Activated naive CD4-positive, alpha-beta T cell (primary cell): Measurements from ENCODE around the gene MCRIP1.
A peak's percentile ranks its signal among the peaks of the same experiment; 100 is the strongest.

ENCODE experiments used
- DNase-seq, 4 experiments: peaks; one replicate each; lab custom pipeline; 2025; lab: John Stamatoyannopoulos, UW

The MCRIP1 gene

DNA sequence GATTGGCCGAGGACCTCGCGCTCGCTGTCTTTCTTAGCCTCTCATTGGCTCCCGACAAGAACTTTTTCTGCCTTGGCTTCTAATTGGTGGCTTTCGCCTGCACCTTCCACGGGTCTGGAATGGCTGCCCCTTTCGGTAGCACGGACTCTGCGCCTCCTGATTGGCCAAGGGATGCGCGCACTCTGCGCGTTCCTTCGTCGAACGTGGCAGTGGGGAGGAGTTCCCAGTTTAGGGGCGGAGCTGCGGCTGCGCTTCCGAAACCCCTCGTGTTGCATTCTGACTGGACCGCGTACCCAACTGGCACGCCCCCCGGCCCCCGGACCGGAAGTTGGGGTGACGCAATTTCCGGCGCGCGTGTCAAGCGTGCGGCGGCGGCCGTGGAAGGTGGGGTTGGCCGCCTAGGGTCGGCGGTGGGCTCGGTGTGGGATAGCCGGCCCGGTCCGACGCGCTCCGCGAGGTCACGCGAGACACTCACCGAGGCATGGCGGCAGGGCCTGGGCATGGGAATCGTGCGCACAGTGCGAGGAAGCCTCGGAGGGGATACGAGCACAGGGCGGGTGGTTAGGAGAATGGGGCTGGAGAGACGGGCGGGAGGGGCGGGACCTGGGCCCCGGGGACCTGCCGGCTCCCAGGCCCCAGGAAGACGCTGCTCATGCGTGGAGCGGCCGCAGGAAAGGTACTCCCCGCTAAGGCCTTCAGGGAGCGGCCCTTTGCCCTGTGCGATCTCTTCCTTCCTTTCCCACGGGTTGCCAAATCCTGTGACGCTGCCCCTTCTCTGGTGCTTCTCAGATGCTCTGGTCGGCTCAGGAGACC is 27.9 kb upstream of the MCRIP1 start:
- peak; percentile 99 to 100 (median 100) for DNase-seq

DNA sequence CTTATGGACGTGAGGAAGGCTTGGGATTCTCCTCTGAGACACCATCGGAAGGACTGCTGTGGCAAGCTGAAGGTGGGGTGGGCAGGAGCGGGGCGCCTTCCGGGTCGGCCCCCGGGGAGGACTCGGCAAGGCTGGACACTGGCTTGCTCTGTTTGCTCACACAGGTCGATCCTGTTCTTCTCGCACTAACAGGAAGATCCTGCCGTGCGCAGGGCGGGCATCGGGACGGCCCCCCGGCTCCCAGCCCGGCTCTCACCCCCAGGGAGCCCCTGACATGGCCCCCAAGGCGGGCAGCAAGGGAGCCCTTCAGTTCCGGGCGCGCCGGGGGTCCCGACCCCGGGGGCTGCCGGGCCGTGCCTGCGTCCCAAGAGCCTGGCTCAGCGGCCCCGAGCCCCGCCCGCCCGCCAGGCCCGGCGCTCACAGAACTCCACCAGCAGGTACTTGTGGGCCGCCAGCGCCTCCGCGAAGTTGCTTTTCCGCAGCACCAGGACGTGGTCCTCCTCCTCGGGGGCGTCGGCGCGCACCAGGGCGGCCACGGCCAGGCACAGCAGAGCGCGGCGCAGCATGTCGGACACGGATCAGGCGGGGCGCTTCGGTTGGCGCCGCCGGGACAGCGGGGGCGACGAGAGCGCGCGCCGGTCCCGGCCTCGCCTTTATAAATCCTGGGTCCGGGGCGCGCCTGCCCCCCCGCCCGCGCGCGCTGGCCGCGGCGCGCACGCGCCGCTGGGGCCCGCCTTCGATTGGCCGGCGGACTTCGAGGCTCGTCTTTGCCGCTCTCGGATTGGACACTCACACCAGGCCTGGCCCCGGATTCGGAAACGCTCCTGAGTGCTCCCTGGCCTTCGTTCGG is 27.0 kb upstream of the MCRIP1 start, which contains the start of gene P4HB:
Gene P4HB, minus strand, starts transcription at position 630 of the 850 bp plus-strand sequence. Its CDS starts 64 bp downstream, at position 566.
- DNase-seq: peak in 3 of 4 experiments; percentile 100

DNA sequence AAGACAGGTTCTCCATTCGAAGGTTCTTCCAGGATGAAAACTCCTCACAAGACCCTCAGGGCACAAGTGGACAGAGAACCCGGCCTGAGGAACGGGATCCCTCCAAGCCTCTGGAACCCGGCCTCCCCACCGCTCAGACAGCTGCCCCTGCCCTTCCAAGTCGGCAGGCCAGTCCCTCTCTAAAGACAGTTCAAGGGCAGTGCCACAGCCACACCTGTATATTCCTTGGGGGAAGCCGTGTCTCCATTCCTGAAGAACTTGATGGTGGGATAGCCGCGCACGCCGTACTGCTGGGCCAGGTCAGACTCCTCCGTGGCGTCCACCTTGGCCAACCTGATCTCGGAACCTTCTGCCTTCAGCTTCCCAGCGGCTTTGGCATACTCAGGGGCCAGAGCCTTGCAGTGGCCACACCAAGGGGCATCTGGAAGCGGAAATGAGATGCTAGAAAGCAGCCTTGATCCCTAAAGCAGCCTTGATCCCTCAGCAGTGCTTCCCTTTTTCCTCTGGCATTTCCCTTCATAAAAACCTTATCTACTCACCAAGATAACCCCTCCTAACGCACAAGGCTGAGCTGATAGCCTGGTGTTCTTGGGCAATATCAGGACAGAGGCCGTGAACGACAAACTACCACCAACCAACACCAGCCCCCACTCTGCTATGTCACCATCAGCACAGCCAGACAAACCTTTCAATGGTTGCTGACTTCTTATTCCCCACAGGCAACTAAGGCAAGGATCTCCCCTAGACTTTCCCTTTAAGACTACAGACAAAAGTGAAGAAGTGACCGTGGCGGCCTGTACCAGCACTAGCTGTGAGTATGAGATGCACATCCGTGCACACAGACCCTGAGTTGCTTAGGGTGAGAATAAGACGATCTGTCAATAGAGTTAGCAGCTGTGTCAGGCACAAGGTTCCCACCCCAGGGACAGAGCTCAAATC is 26.1 kb upstream of the MCRIP1 start:
- DNase-seq: no peak

DNA sequence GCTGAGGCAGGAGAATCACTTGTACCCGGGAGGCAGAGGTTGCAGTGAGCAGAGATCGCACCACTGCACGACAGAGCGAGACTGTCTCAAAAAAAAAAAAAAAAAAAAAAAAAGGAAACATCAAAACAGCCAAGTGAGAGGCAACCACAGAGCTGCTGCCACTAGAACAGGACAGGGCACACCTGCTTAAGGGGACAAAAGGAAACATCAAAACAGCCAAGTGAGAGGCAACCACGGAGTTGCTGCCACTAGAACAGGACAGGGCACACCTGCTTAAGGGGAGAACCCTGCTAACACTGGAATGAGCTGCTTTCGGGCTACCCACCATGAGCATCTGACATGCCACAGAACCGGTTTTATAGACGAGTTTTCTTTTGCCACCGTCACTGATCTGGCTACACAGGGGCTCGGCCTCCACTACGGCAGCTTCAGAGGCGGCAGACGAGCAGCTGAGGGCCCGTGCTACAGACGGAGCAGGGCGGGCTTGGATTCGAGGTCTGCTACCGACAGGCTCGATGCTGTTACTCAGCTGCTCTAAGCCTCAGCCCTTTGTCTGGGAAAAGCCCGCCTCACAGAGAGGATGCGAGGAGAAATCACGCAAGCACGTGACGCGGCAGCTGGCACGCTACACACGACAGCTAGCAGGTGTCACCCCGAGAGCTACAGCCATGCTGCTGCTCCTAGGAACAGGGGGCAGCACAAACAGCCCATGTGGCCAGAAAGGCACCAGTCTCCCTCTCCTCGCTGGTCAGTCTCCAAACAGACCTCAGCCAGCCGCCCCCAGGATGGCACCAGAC is 25.3 kb upstream of the MCRIP1 start:
- no peak for DNase-seq

DNA sequence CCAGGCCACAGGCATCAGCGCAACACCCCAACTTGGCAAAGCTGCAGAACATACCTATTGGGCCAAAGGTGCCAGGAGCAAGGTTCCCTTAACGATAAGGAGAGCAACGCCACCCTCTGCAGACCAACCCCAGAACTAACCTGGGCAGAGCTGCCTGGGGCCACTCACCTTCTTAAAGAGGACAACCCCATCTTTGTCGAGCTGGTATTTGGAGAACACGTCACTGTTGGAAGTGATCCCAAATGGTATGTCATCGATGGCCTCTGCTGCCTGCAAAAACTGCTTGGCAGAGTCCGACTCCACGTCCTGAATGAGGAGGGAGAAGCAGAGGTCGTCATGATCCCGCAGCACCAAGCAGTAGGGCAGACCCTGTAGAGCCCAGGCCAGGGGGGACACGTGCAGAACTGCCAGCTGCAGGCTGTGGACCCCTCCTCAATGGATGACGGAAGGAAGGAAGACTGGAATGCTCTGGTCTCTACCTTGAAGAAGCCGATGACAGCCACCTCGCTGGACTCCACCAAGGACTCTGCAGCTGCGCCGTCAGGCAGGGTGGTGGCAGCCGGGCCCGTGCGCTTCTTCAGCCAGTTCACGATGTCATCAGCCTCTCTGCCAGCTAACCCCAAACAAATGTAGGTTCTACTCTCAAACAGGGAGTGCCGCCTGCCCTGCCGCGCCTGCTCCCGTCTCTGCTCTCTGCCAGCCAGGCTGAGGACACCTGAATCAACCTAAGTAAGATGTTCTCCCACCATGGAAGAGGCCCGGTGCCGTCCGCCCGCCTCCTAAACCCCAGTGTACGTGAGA is 22.1 kb upstream of the MCRIP1 start:
- no peak for DNase-seq

DNA sequence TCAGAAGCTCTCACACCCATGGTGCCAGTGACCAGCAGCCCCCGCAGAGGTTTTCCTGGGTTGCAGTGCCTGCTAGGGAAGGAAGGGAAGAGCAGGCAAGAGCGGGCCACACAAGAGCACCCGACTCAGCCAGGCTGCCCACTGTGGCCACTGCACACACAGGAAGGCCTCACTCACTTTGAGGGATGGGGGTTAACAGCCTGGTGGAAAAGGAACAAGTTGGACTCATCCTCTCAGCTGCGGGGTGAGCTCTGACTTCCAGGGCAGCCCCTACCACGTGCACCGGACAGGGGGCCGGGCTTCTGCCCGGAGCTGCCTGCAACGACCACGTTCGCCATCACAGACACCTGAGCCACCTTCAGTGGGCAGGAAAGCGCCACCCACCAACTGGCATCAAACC is 19.1 kb upstream of the MCRIP1 start:
- DNase-seq: no peak

DNA sequence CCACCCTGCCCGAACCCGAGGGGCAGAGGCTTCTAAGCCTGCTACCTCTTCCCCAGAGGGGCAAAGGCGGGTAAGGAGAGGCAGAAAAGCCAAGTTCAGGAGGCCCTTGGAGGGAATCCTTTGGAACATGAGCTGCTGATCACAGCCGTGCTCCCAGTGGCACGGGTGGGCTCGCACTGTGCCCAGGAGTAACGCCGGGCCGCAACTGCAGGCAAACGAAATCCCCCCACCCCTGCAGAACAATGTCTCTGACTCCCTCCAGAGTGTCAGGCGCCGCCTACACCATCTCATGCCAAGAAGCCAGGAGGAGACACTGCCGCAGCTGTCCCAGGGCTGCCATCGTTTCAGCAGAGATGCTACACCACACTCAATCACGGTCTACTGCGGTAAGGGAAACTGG is 18.3 kb upstream of the MCRIP1 start:
- DNase-seq: no peak

DNA sequence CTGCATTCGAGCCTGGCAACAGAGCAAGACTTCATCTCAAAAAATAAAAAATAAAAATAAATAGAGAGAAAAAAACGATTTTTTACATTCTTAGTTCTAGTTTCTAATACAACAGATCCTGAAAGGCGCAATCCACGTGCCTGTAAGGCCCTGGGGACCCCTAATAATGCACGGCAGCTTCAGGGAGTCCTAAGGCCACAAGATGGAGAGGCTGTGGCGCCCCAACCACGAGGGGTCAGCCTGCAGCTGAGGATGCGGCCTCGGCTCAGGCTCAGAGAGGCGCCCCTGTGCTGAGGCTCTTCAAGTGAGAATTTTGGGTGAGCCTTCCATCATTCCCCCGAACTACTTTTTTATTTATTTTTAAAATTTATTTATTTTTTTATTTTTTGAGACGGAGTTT is 16.4 kb upstream of the MCRIP1 start:
- DNase-seq: no peak

DNA sequence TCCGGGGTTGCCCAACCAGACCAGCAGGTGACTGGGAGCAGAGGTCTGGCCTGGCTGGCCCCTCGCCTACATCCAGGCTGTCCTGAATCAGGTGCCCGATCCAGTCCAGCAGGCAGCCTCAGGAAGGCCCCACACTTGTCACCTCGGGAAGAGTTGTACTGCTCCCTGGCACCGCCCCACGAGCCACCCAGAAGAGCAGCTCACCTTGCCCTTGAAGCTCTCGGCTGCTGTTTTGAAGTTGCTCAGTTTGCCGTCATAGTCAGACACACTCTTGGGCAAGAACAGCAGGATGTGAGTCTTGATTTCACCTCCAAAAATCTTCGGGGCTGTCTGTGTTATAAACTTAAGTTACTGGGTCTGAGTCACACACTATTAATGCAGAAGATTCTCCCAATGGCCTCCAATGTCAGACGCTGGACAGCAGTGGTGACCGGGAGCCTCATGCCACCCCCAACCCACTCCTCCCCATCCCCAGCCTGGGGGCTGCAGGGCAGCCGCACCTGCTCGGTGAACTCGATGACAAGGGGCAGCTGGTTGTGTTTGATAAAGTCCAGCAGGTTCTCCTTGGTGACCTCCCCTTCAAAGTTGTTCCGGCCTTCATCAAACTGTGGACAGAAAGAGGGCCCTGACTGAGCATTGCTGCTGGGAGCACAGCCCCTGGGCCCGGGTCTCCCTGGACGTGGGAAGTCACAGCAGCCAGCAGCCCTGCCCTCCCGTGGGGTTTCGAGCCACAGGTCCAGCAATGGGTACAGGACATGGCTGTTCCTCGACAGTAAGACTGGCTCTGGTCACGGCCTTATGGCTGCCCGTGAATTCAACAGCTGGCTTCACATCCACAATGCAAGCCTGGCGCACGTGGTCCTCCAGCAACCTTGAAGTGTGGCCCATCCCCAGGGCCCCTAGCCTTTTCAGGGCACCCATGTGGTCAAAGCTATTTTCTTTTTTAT is 13.9 kb upstream of the MCRIP1 start:
- no peak for DNase-seq

DNA sequence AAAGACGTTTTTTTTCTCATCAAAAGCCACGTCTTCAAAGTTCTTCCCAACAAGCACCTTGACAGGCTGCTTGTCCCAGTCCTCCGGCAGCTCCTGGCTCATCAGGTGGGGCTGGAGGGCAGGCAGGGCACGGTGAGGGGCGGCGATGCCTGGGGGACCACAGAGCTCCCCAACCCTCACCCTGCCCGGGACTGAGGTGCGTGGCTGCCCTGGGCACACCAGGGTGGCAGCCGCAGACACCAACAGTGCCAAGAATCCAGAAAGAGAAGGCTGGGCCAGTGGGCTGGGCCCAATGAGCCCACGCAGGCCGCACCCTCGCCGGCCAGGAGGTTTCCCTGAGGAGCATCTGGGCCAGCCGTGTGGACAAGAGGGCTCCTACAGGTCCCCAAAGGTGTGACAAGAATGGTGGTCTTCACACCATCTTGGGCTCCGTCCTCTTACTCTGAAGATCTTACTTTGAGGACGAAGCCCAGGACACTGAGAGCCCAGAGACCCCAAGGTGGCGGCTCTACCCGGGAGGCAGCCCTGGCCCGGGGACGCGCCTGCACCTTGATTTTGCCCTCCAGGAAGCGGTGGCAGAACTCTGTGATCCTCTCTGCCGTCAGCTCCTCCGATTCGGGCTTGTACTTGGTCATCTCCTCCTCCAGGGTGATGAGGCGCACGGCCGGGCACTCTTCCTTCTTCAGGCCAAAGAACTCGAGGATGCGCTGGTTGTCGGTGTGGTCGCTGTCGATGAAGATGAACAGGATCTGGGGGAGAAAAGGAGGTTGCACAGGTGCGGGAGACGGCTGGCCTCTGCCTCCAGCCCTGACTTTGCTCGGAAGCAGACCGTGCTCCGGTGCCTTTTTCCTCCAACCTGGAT is 13.0 kb upstream of the MCRIP1 start:
- no peak for DNase-seq

DNA sequence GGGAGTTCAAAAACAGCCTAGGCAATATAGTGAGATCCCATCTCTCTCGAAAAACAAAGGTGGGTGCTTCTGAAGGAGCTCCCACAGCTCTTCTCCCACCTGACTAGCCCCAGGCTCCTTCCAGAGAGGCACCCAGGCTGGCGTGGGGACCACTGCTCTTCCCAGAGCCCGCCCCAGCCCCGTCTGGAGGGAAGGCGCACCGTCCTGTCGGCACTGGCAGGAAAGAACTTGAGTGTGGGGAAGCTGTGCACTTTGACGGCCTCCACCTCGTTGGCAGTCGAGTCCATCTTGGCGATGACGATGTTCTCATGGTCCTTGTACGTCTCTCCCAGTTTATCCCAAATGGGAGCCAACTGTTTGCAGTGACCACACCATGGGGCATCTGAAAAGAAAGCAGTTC is 12.3 kb upstream of the MCRIP1 start:
- DNase-seq: no peak

DNA sequence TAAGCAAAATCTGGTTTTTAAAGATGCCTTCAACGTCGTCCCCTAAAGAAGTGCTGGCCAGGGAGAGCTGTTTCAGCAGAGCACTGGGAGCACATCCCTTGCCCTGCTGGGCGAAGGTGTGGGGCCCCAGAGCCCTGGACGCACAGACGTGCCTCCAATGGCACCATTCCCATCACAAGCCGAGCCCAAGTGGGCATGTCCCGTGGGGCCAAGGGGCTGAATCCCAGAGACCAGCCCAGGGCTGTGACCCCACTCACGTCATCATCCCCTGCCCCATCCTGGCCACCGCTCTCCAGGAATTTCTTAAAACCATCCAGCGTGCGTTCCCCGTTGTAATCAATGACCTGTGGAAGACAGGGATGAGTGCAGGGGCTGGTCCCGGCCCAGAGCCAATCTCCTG is 11.8 kb upstream of the MCRIP1 start:
- no peak for DNase-seq

DNA sequence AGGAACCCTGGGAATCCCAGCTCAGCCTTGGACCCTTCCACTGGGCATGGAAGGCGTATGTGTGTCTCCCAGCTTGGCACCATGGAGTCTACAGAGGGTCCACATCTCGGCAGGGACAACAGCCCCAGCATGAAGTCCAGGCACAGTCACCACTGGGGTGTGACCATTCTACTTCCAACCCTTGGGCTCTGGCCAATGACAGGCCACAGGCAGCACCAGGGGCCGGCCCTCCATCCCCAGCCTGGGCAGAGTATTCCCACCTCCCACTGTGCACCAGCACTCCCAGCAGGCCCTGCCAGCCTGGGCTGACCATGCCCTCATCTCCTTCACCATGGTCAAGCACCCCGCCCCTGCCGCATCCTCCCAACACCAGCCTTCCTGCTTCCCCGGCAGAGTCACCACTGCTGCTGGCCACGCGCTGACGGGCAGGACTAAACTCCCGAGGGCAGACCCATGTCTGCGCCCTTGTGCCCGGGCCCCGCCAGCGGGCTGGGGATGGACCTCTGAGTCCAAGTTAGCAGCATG is 11.3 kb upstream of the MCRIP1 start:
- no peak for DNase-seq

DNA sequence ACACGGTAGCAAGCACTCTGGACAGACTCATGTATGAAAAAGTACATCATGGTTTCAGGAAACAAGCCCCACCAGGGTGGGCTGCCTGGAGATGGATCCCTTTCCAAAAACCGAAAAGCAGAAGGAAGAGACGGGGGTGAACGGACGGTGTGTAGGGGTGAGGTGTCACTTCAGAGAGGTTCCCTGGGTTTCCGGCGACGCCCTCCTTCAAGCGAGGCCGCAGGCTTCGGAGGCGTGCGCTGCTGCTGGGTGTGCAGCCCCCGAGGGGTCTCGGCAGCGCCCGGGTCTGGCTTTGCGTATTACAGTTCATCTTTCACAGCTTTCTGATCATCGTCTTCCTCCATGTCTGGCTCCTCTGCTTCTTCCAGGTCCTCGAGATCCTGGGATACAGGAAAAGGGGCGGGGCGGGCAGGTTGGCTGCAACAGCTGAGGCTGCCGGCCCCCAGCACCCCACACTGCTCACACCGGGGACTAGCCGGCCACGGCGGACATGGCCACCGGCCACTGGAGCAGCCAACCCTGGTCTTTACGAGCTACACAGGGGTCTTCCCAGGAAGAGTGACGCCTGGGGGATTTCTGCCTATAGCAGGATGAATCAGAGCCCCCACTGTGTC is 10.7 kb upstream of the MCRIP1 start:
- no peak for DNase-seq

DNA sequence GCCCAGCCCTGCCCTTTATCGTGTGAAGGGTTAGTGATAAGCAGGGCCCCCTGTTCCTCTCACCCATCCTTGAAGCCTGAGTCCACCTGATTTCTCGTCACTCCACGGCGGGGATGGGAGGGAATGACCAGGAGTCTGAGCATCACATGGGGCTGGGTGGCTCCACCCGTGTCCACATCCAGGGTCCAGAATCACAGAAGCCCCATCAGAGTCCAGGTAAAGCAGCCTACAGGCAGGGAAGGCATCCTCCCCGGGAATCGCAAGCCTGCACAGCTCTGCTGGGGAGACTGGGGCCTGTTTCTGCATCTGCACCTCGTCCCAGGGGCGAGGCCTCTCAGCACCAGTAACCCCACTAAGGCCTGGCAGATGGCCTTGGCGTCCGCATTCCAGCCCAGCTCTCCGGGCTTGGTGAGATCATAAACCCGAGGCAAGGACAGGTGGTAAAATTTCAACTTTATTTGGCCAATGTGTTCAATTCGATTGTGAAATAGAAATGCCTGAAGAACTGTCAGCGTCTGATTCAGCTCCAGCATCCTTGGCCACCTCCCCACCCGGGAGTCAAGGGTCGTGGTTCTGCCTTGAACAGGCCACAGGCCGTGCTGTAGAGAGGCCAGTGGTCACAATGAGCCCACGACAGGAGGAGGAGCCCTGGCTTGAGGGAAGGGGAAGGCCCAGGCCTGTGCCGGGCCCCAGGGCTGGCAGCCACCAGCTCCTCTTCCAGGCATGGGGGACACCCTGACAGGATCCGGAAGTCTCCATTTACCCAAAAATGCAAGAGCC is 9.8 kb upstream of the MCRIP1 start:
- DNase-seq: no peak

DNA sequence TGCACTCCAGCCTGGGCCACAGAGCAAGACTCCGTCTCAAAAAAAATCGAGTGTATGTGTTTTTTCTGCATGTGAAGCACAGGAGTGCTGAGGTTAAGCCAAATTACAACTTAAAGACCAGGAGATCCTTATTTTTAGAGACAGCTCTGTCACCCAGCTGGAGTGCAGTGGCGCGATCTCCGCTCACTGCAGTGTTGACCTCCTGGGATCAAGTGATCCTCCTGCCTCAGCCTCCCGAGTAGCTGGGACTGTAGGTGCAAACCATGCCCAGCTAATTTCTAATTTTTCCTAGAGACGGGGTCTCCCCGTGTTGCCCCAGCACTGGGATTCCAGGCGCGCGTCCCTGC is 9.3 kb upstream of the MCRIP1 start:
- no peak for DNase-seq

DNA sequence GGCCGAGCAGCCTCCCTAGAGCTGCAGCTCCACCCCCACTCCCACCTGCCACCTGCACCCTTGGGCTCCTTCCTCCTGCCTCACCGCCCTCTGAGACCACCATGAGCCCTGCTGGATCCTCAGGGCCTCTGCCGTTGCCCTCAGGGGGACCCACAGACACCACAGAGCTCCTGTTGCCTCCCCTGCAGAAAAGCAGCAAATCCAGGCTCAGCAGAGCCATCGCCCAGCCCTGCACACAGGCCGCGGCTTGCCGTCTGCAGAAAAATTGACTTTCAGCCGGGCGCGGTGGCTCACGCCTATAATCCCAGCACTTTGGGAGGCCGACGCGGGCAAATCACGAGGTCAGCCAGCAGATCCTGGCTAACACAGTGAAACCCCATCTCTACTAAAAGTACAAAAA is 8.8 kb upstream of the MCRIP1 start:
- DNase-seq: no peak
